BE2C (cell line): ENCODE measurements around the gene PPP1R9A.

Experiments used
- DNase-seq: peaks from one replicate; pipeline ENCODE4 v3.0.0-alpha.2; 2020
- H3K27me3 ChIP-seq: fragments of 250-450 bp; sonication (Bioruptor Pico); 2 replicates; pipeline ENCODE4 v1.5.1; 2020; ENCODE audit warnings: mild to moderate bottlenecking
- H3K36me3 ChIP-seq: fragments of 250-450 bp; sonication (Bioruptor Pico); 2 replicates; pipeline ENCODE4 v1.5.1; 2020; ENCODE audit warnings: mild to moderate bottlenecking
- H3K4me1 ChIP-seq: fragments of 250-450 bp; sonication (Bioruptor Pico); 2 replicates; pipeline ENCODE4 v1.5.1; 2020
- H3K4me3 ChIP-seq: 2 replicates; pipeline ENCODE4 v1.5.1; 2011; ENCODE audit warnings: low read depth, low read length
- H3K9me3 ChIP-seq: fragments of 250-450 bp; sonication (Bioruptor Pico); 2 replicates; pipeline ENCODE4 v1.5.1; 2020
- CTCF ChIP-seq: IDR thresholded peaks from 2 replicates; pipeline ENCODE4 v1.5.1; 2012; ENCODE audit warnings: mild to moderate bottlenecking, low read depth, low read length

The PPP1R9A gene

GRCh38 chr7:95238252-95238943 lies 331.0 kb downstream of the PPP1R9A start:
- TF ChIP-seq CTCF = no peak

GRCh38 chr7:95240921-95241320 lies 333.5 kb downstream of the PPP1R9A start:
- H3K4me3 ChIP-seq = no peak overlapping the region
- TF ChIP-seq CTCF = no peak
- H3K4me1 ChIP-seq = no peaks in the 10 kb centered on the region
- no peaks in the 10 kb centered on the region for H3K9me3 ChIP-seq
- H3K36me3 ChIP-seq = no peaks in the 10 kb centered on the region
- no peaks in the 10 kb centered on the region for H3K27me3 ChIP-seq
- no peak for DNase-seq

More at GRCh38 chr7:95238252-95238943, 331.0 kb downstream of the PPP1R9A start:
- Histone ChIP-seq H3K36me3 (no peaks in the 10 kb centered on the region), H3K27me3 (no peaks in the 10 kb centered on the region), H3K4me1 (no peaks in the 10 kb centered on the region), H3K9me3 (no peaks in the 10 kb centered on the region), H3K4me3 (no peak overlapping the region)
- no peak for DNase-seq

DNA sequence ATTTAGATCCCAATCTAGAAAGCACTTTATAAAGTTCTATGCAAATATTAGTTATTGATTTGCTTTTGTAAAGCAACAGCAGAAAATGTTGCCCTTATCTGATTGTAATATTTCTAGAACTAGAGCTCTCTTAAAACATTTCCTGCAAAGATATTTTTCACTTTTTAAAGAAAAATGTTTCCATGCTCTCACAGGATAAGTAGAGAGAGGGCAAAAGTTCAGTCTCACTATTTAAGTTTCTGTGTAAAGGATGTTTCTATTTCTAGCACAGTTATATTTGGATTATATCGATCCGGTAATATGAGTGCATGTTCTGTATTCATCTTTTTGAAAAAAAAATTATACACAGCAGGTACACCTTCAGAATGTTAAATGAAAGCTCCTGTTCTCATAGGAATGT lies 334.9 kb downstream of the PPP1R9A start:
- Histone ChIP-seq H3K4me3 (no peak overlapping the region), H3K4me1 (no peaks in the 10 kb centered on the region), H3K9me3 (no peaks in the 10 kb centered on the region), H3K36me3 (no peaks in the 10 kb centered on the region), H3K27me3 (no peaks in the 10 kb centered on the region)
- no peak for DNase-seq
- TF ChIP-seq CTCF = no peak

DNA sequence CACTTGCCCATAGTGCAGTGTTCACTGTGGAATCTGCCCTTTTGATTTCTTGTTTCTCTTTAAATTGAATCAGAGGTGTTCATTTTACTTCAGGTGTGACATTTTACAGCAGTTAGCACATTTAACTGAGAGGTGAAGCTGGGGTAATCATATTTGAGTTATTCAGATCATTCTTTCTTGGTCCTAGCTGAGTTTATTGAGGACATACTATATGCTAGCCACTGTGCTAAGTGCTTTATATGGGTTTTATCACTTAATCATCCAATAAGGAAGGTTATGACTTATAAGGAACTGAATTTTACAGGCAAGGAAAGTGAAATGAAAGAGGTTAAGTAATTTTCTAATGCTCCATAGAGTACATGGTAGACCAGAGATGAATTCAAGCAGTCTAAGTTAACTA lies 337.2 kb downstream of the PPP1R9A start:
- no peak for TF ChIP-seq CTCF
- no peaks in the 10 kb centered on the region for H3K4me1 ChIP-seq

DNA sequence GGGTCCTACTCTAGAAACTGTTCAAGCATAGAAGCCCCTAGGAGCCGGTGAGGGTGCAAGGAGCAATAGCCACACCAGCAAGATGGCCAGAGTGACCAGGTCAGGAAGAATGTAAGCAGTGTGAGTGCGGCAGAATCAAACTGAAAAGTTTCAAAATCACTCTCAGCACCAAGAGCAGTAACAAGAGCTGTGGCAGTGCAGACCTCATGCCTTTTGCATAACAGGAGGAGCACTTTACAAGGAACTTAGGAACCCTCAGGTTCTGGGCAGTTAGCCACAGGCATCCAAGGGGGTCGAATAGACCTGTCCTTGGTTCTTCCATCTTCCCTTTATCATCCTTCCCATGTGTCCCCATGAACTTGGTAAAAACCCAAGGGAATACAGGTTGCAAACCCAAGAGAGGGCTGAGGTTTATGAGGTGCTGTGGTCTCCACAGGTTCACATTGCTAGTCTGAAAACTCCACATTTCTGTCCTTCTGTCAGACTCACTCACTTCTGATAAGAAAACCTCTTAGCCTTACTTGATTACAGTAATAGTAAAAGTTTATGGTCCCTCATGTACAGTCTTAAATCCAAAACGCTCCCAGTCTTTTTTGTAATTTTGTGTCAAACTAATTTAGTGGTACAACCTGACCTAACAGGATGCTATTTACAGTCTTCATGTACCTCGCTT lies 338.6 kb downstream of the PPP1R9A start:
- H3K27me3 ChIP-seq = no peaks in the 10 kb centered on the region
- no peaks in the 10 kb centered on the region for H3K4me1 ChIP-seq
- DNase-seq = no peak
- no peaks in the 10 kb centered on the region for H3K36me3 ChIP-seq
- TF ChIP-seq CTCF = no peak
- H3K4me3 ChIP-seq = no peak overlapping the region
- H3K9me3 ChIP-seq = no peaks in the 10 kb centered on the region

More for the DNA sequence above, 337.2 kb downstream of the PPP1R9A start:
- H3K27me3 ChIP-seq = no peaks in the 10 kb centered on the region
- no peaks in the 10 kb centered on the region for H3K36me3 ChIP-seq
- H3K9me3 ChIP-seq = no peaks in the 10 kb centered on the region
- DNase-seq = no peak
- no peak overlapping the region for H3K4me3 ChIP-seq

DNA sequence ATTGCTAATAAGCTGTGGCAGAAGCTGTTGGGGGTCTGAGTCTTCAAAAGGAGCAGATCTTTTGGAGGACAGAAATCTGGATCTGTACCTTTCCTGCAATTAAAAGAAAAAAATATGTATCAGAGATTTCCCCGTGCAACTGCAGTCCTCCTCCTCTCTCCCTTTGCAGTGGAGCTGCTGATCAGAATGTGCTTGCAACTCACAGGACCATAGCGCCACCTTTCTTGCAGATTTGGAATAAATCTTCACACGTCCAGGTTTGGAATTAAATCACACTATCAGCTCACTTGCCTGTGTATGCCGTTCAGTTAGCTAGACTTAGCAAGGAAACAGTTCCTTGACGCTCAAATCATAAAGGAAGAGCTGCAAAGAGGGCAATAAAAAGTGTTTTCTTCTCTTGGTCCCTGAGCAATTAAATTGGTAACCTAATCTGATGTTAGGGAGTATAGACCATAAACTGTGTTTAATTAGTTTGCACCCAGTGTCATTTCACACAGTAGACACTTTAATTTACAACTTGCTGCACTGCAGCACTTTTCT lies 339.5 kb downstream of the PPP1R9A start:
- Histone ChIP-seq H3K4me3 (no peak overlapping the region), H3K4me1 (no peaks in the 10 kb centered on the region), H3K27me3 (no peaks in the 10 kb centered on the region), H3K9me3 (no peaks in the 10 kb centered on the region), H3K36me3 (no peaks in the 10 kb centered on the region)
- peak; percentile 56 for TF ChIP-seq CTCF
- DNase-seq = peak; percentile 30
